Measurements from ENCODE around the gene TCF20. TPM values are rescaled to one million over a fixed set of nuclear protein-coding genes. Genes with fewer than 3 reads are reported as not detected.

TCF20 gene
- total RNA-seq, 1 donor from 2014 or later = 27.6 TPM

GRCh38 chr22:42314709-42315391 is 44.4 kb upstream of the TCF20 start:
- no peak for DNase-seq (ENCODE audit: low read depth)
- H3K4me3 ChIP-seq (ENCODE audit: low read depth, low read length) = no peak overlapping the region
- no peak for TF ChIP-seq CTCF (conservative IDR thresholded peaks at IDR 0.05; ENCODE audit: low read depth, low read length)

- TF ChIP-seq CTCF (conservative IDR thresholded peaks at IDR 0.05; ENCODE audit: low read depth, low read length) = peak; percentile 64
- peak; percentile 78 for DNase-seq (ENCODE audit: low read depth)
- H3K4me3 ChIP-seq (ENCODE audit: low read depth, low read length) = no peak overlapping the region
Measured at GRCh38 chr22:42313804-42314581, 43.5 kb upstream of the TCF20 start.

GRCh38 chr22:42313204-42313603 is 42.8 kb upstream of the TCF20 start:
- no peak for TF ChIP-seq CTCF (conservative IDR thresholded peaks at IDR 0.05; ENCODE audit: low read depth, low read length)
- no peak for DNase-seq (ENCODE audit: low read depth)
- H3K4me3 ChIP-seq (ENCODE audit: low read depth, low read length) = no peak overlapping the region

- TF ChIP-seq CTCF (conservative IDR thresholded peaks at IDR 0.05; ENCODE audit: low read depth, low read length) = no peak
- no peak for DNase-seq (ENCODE audit: low read depth)
Measured at GRCh38 chr22:42310291-42311015, 40.0 kb upstream of the TCF20 start.

GRCh38 chr22:42309865-42310264 is 39.4 kb upstream of the TCF20 start:
- H3K4me3 ChIP-seq (ENCODE audit: low read depth, low read length) = no peak overlapping the region
- no peak for DNase-seq (ENCODE audit: low read depth)
- TF ChIP-seq CTCF (conservative IDR thresholded peaks at IDR 0.05; ENCODE audit: low read depth, low read length) = no peak

More at GRCh38 chr22:42310291-42311015, 40.0 kb upstream of the TCF20 start:
- H3K4me3 ChIP-seq (ENCODE audit: low read depth, low read length) = no peak overlapping the region

- DNase-seq (ENCODE audit: low read depth) = no peak
- no peak overlapping the region for H3K4me3 ChIP-seq (ENCODE audit: low read depth, low read length)
- TF ChIP-seq CTCF (conservative IDR thresholded peaks at IDR 0.05; ENCODE audit: low read depth, low read length) = no peak
Measured at GRCh38 chr22:42308892-42309468, 38.5 kb upstream of the TCF20 start.
